Mammary epithelial cell (primary cell): ENCODE data around the gene SPACA4.

Experiments used
- CTCF ChIP-seq, 2 donors: IDR thresholded peaks in 1 of 2; conservative IDR thresholded peaks in 1 of 2; 2 replicates each; pipeline ENCODE4 v1.5.1; 2011 to 2012; ENCODE audit warnings: inconsistent platforms in 2 of 2, low read length in 2 of 2, mild to moderate bottlenecking in 2 of 2, control low read depth in 1 of 2, low read depth in 1 of 2; ENCODE audit not compliant: insufficient read depth in 1 of 2; ENCODE audit errors: extremely low read depth in 1 of 2
- EZH2 ChIP-seq: IDR thresholded peaks from 2 replicates; pipeline ENCODE4 v1.6.1; 2012; ENCODE audit warnings: low read length, inconsistent platforms, borderline replicate concordance

GRCh38 chr19:48606463-48607358 lies at the start of gene SPACA4:
- no peak for TF ChIP-seq CTCF (conservative IDR thresholded peaks at IDR 0.05 in 1 of 2, IDR thresholded peaks at IDR 0.05 in 1 of 2; ENCODE audit: extremely low read depth in 1 of 2, insufficient read depth in 1 of 2, low read depth in 1 of 2, low read length in 2 of 2)
- TF ChIP-seq EZH2: no peak
